GDM1 (cell line): ENCODE data around the gene EPO.
"Not testable (repeated sequence)": the region's sequence is repeated elsewhere in the genome, so short reads cannot be mapped to it uniquely, and the experiment has no call there.

Experiments used
- DNase-seq: peaks from one replicate; lab custom pipeline; 2025; lab: John Stamatoyannopoulos, UW

Gene EPO

GRCh38 chr7:100739934-100740333 is 19.7 kb downstream of the EPO start:
- no peak for DNase-seq

- no peak for DNase-seq
Observed at GRCh38 chr7:100744605-100745004, 24.3 kb downstream of the EPO start.

DNA sequence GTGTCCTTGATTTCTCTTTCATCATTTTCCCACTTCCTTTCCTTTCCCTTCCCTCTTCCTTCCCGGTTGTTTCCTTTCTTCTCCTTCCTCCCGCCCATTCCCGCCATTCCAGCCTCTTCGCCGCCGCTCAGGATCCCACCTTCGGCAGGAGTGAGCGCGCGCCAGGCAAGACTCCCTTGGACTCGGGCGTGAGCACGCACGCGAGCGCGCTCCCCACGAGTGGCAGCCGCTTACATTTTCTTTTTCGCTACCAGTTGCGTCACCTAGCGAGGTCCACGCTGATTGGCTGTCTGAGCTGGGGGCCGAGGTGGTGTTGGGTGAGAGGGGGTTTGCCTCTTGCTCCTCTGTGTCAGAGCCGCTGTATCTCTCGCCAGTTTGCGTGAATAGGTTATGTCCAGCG is 24.9 kb downstream of the EPO start:
- DNase-seq: no peak

- DNase-seq: no peak
Observed at GRCh38 chr7:100752994-100753393, 32.7 kb downstream of the EPO start.

GRCh38 chr7:100753750-100754149 is 33.5 kb downstream of the EPO start:
- DNase-seq: no peak

- DNase-seq: no peak
Observed at GRCh38 chr7:100759357-100760171, 39.3 kb downstream of the EPO start.

DNA sequence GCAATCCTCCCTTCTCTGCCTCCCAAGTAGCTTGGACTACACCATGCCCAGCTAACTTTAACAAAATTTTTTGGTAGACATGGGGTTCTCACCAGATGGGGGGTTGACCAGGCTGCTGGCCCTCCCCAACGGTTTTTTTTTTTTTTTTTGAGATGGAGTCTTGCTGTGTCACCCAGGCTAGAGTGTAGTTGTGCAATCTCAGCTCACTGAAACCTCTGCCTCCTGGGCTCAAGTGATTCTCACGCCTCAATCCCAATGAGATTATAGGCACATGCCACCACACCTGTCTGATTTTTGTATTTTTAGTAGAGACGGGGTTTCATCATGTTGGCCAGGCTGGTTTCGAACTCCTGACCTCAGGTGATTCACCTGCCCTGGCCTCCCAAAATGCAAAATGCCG is 42.6 kb downstream of the EPO start:
- not testable (repeated sequence) for DNase-seq

DNA sequence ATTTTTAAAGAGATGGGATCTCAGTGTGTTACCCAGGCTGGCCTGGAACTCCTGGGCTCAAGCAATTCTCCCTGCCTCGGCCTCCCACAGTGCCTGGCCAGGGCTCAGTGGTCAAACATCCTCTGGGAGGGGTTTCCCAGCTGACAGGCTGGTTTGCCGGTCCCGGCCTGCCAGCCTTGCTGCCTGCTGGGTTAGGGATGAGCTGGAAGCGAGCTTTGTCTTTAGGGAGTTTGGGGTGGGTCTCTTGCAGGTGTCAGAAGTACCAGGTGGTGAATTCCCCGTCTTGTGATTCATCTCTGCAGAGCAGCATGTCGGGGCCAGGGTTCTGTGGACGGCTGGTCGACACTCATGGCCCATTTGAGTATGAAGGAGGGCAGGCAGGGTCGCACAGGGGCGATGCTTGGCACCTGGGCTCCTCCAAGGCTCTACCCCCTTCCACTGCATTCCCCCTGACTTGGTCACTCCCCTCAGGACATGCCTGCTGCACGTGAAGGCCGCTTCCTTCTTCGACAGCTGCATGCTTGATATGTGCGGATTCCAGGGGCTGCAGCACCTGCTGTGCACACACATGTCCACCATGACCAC is 43.4 kb downstream of the EPO start:
- no peak for DNase-seq

DNA sequence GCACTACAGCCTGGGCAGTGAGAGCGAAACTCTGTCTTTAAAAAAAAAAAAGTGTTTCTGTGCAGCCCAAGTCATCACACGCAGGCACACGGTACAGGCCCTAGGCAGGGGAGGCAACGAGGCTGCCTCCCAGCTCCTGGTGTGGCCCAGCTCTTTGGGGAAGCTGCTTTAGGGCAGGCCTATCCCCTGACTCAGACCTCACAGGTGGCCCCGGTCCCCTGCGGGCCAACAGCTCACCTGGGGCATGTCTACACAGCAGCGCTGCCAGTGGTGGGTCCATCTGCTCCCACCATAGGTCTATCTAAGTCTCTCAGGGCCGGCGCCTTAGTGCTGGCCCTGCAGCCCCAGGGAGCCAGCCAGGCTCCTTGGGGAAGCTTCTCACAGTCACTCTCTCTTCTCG is 44.6 kb downstream of the EPO start:
- DNase-seq: no peak

GRCh38 chr7:100765250-100765649 is 45.0 kb downstream of the EPO start:
- DNase-seq: no peak

- no peak for DNase-seq
Observed at GRCh38 chr7:100768784-100769183, 48.5 kb downstream of the EPO start.
